DOHH2 (cell line): ENCODE measurements around the gene BCOR.

ENCODE experiments used
- H3F3A ChIP-seq: fragments of 200-600 bp; sonication (generic), shearing (Covaris generic); 2 replicates; pipeline ENCODE4 v1.6.0; 2016; ENCODE audit warnings: antibody characterized with exemption, mild to moderate bottlenecking; ENCODE audit not compliant: control insufficient read depth, insufficient read depth
- H3K27ac ChIP-seq: fragments of 200-600 bp; sonication (generic); 2 replicates; pipeline ENCODE4 v1.5.1; 2014; ENCODE audit warnings: low read depth, mild to moderate bottlenecking, low read length, moderate library complexity
- H3K27me3 ChIP-seq: fragments of 200-600 bp; sonication (generic); 2 replicates; pipeline ENCODE4 v1.6.1; 2014; ENCODE audit warnings: mild to moderate bottlenecking, low read length, mixed read lengths; ENCODE audit not compliant: control insufficient read depth
- H3K36me3 ChIP-seq: fragments of 200-600 bp; sonication (generic); 2 replicates; pipeline ENCODE4 v1.6.1; 2014; ENCODE audit warnings: mild to moderate bottlenecking, low read length, moderate library complexity, mixed read lengths; ENCODE audit not compliant: control insufficient read depth
- H3K4me1 ChIP-seq: fragments of 200-600 bp; sonication (generic); 2 replicates; pipeline ENCODE4 v1.6.1; 2014; ENCODE audit warnings: mild to moderate bottlenecking, low read length, mixed read lengths; ENCODE audit not compliant: control insufficient read depth
- H3K4me2 ChIP-seq: fragments of 200-600 bp; sonication (generic); 2 replicates; pipeline ENCODE4 v1.6.0; 2014; ENCODE audit warnings: mild to moderate bottlenecking, low read length, moderate library complexity
- H3K4me3 ChIP-seq: fragments of 200-600 bp; sonication (generic); 2 replicates; pipeline ENCODE4 v1.5.1; 2014; ENCODE audit warnings: mild to moderate bottlenecking, low read length, mixed read lengths
- H3K79me2 ChIP-seq: fragments of 200-600 bp; sonication (generic); 2 replicates; pipeline ENCODE4 v1.6.1; 2014; ENCODE audit warnings: mild to moderate bottlenecking, low read length, mixed read lengths; ENCODE audit not compliant: control insufficient read depth
- H3K9me2 ChIP-seq: fragments of 200-600 bp; sonication (generic); replicated peaks from 2 replicates; pipeline ENCODE4 v1.6.1; 2014; ENCODE audit warnings: mild to moderate bottlenecking, low read length, mixed read lengths; ENCODE audit not compliant: control insufficient read depth
- H3K9me3 ChIP-seq: fragments of 200-600 bp; sonication (generic); 2 replicates; pipeline ENCODE4 v1.6.1; 2014; ENCODE audit warnings: antibody characterized with exemption, low read length, mixed read lengths; ENCODE audit not compliant: control insufficient read depth, insufficient read depth
- H4K20me1 ChIP-seq: fragments of 200-600 bp; sonication (generic); 2 replicates; pipeline ENCODE4 v1.6.0; 2014; ENCODE audit warnings: low read depth, mild to moderate bottlenecking, antibody characterized with exemption, low read length, moderate library complexity; ENCODE audit not compliant: control insufficient read depth, insufficient read depth
- CTCF ChIP-seq: fragments of 200-600 bp; sonication (generic); IDR thresholded peaks from one replicate; pipeline ENCODE4 v1.5.1; 2014; ENCODE audit warnings: antibody characterized with exemption, mild to moderate bottlenecking, low read depth, low read length; ENCODE audit not compliant: poor library complexity, severe bottlenecking
- EZH2phosphoT487 ChIP-seq: fragments of 200-600 bp; sonication (generic); IDR thresholded peaks from 2 replicates; pipeline ENCODE4 v1.6.1; 2017; ENCODE audit warnings: borderline replicate concordance, mild to moderate bottlenecking, antibody characterized with exemption, low read length, moderate library complexity, mixed read lengths

Gene BCOR

GRCh38 chrX:40003428-40004245 is 94.1 kb downstream of the BCOR start:
- TF ChIP-seq CTCF, result no peak
- TF ChIP-seq EZH2phosphoT487, result no peak
- Histone ChIP-seq H4K20me1 (no peaks in the 10 kb centered on the region), H3F3A (no peaks in the 10 kb centered on the region), H3K36me3 (no peaks in the 10 kb centered on the region), H3K27ac (no peak overlapping the region), H3K27me3 (peaks cover 33% of the 10 kb centered on the region), H3K4me1 (no peaks in the 10 kb centered on the region), H3K4me2 (no peak overlapping the region), H3K4me3 (no peak overlapping the region), H3K79me2 (no peaks in the 10 kb centered on the region), H3K9me2 (no peaks in the 10 kb centered on the region), H3K9me3 (no peaks in the 10 kb centered on the region)

GRCh38 chrX:40003071-40003427 is 94.7 kb downstream of the BCOR start:
- Histone ChIP-seq H3K4me2 (no peak overlapping the region), H3K4me1 (no peaks in the 10 kb centered on the region), H3K36me3 (no peaks in the 10 kb centered on the region), H3K9me3 (no peaks in the 10 kb centered on the region), H4K20me1 (no peaks in the 10 kb centered on the region), H3F3A (no peaks in the 10 kb centered on the region), H3K27me3 (peaks cover 28% of the 10 kb centered on the region), H3K79me2 (no peaks in the 10 kb centered on the region), H3K27ac (no peak overlapping the region), H3K9me2 (no peaks in the 10 kb centered on the region), H3K4me3 (no peak overlapping the region)
- TF ChIP-seq CTCF, result no peak
- no peak for TF ChIP-seq EZH2phosphoT487
